Thymus (tissue), 11 donors: ENCODE results near the gene STARD10. TPM values are rescaled to one million over a fixed set of nuclear protein-coding genes. Genes with fewer than 3 reads are reported as not detected.
"Not testable (repeated sequence)": the region's sequence is repeated elsewhere in the genome, so short reads cannot be mapped to it uniquely, and the experiment has no call there.

ENCODE experiments used
- DNase-seq, 9 donors: peaks; one replicate each; pipeline ENCODE4 v3.0.0-alpha.2; 2013; ENCODE audit warnings: low spot score in 9 of 9, low read depth in 6 of 9, missing footprints in 1 of 9
- H3K27ac ChIP-seq, 2 donors: one replicate each; pipeline ENCODE4 v1.5.1; 2013; ENCODE audit warnings: control low read depth in 1 of 2, low read depth in 1 of 2, low read length in 1 of 2, mild to moderate bottlenecking in 1 of 2, moderate library complexity in 1 of 2
- H3K27me3 ChIP-seq, 2 donors: one replicate each; pipeline ENCODE4 v1.5.1; 2013; ENCODE audit warnings: low read length in 1 of 2; ENCODE audit not compliant: control insufficient read depth in 2 of 2, insufficient read depth in 1 of 2
- H3K36me3 ChIP-seq, 2 donors: one replicate each; pipeline ENCODE4 v1.5.1; 2013; ENCODE audit warnings: low read length in 1 of 2, mild to moderate bottlenecking in 1 of 2, moderate library complexity in 1 of 2; ENCODE audit not compliant: control insufficient read depth in 2 of 2, insufficient read depth in 2 of 2
- H3K4me1 ChIP-seq, 2 donors: one replicate each; pipeline ENCODE4 v1.5.1; 2013; ENCODE audit warnings: low read length in 2 of 2; ENCODE audit not compliant: control insufficient read depth in 2 of 2, insufficient read depth in 2 of 2
- H3K4me3 ChIP-seq, 2 donors: one replicate each; pipeline ENCODE4 v1.5.1; 2013; ENCODE audit warnings: low read length in 2 of 2, control low read depth in 1 of 2, mild to moderate bottlenecking in 1 of 2
- H3K9me3 ChIP-seq, 2 donors: one replicate each; pipeline ENCODE4 v1.5.1; 2013; ENCODE audit warnings: low read length in 1 of 2, mild to moderate bottlenecking in 1 of 2; ENCODE audit not compliant: control insufficient read depth in 2 of 2, insufficient read depth in 1 of 2
- WGBS: extraction: QIAGEN DNeasy Blood & Tissue Kit; methylation state at CpG from one replicate; pipeline ENCODE4 v1.1.7; 2013; 5-methylcytosine and 5-hydroxymethylcytosine counted together
- polyA plus RNA-seq: library from polyadenylated mRNA; stranded (reverse); fragments of 200-250 nt; gene quantifications from one replicate; pipeline ENCODE4 v1.2.3, GENCODE V29; 2013
- total RNA-seq: library from RNA; stranded (reverse); fragments of 120-200 nt; gene quantifications from one replicate; pipeline ENCODE4 v1.2.4, GENCODE V29; 2013
- donor health status: healthy.

Gene STARD10
- total and polyA plus RNA-seq, 2 donors, result 39.7 to 41.5 TPM

- not testable (repeated sequence) for DNase-seq, H3K4me3 ChIP-seq
- WGBS, result 100% methylated on average over 1 of the region's 1 CpG
These were observed 12.5 kb upstream of the STARD10 start for GRCh38 chr11:72806378-72806777.

GRCh38 chr11:72805216-72805615 lies 11.4 kb upstream of the STARD10 start:
- H3K4me1 ChIP-seq, result no peaks in the 10 kb centered on the region
- peaks cover 5 to 6% of the 10 kb centered on the region in 2 donors for H3K36me3 ChIP-seq
- no peak overlapping the region for H3K4me3 ChIP-seq
- WGBS, result 90% methylated on average over 6 of the region's 6 CpGs
- DNase-seq, result no peak
- no peaks in the 10 kb centered on the region for H3K27me3 ChIP-seq
- H3K9me3 ChIP-seq, result no peaks in the 10 kb centered on the region
- H3K27ac ChIP-seq, result no peak overlapping the region

More at GRCh38 chr11:72806378-72806777, 12.5 kb upstream of the STARD10 start:
- not testable (repeated sequence) for H3K36me3 ChIP-seq, H3K27me3 ChIP-seq, H3K9me3 ChIP-seq, H3K4me1 ChIP-seq, H3K27ac ChIP-seq

GRCh38 chr11:72802822-72803221 lies 9.0 kb upstream of the STARD10 start:
- H3K4me3 ChIP-seq, result no peak overlapping the region
- no peaks in the 10 kb centered on the region for H3K9me3 ChIP-seq
- 98% methylated on average over 6 of the region's 6 CpGs for WGBS
- no peak for DNase-seq
- H3K27ac ChIP-seq, result no peak overlapping the region
- no peaks in the 10 kb centered on the region for H3K36me3 ChIP-seq
- H3K27me3 ChIP-seq, result no peaks in the 10 kb centered on the region
- H3K4me1 ChIP-seq, result no peaks in the 10 kb centered on the region

GRCh38 chr11:72799441-72799840 lies 5.6 kb upstream of the STARD10 start:
- Histone ChIP-seq H3K4me3 (no peak overlapping the region), H3K27ac (no peak overlapping the region), H3K36me3 (no peaks in the 10 kb centered on the region), H3K4me1 (peaks cover 2 to 5% of the 10 kb centered on the region in 2 donors), H3K9me3 (no peaks in the 10 kb centered on the region), H3K27me3 (no peaks in the 10 kb centered on the region)
- WGBS, result 72% methylated on average over 4 of the region's 4 CpGs
- DNase-seq, result no peak

- Histone ChIP-seq H3K4me3 (no peak overlapping the region), H3K9me3 (no peaks in the 10 kb centered on the region), H3K27me3 (no peaks in the 10 kb centered on the region), H3K4me1 (peaks cover 7 to 11% of the 10 kb centered on the region in 2 donors), H3K27ac (no peak overlapping the region), H3K36me3 (no peaks in the 10 kb centered on the region)
- whole genome bisulfite sequencing, result 98% methylated on average over 4 of the region's 4 CpGs
- DNase-seq, result no peak
These were observed 4.5 kb upstream of the STARD10 start for GRCh38 chr11:72798361-72798760.

- H3K4me1 ChIP-seq, result peaks cover 11 to 23% of the 10 kb centered on the region in 2 donors
- whole genome bisulfite sequencing, result 68% methylated on average over 2 of the region's 2 CpGs
- H3K27ac ChIP-seq, result peak overlapping the region; percentile 64 to 97
- no peak for DNase-seq
- H3K9me3 ChIP-seq, result no peaks in the 10 kb centered on the region
- peak overlapping the region in 1 of 2 donors; percentile 68 for H3K4me3 ChIP-seq
- H3K27me3 ChIP-seq, result no peaks in the 10 kb centered on the region
- no peaks in the 10 kb centered on the region for H3K36me3 ChIP-seq
These were observed 797 bp downstream of the STARD10 start for GRCh38 chr11:72793076-72793424.

- no peak for DNase-seq
- Histone ChIP-seq H3K4me1 (peaks cover 11 to 29% of the 10 kb centered on the region in 2 donors), H3K27ac (no peak overlapping the region), H3K4me3 (no peak overlapping the region), H3K9me3 (no peaks in the 10 kb centered on the region), H3K36me3 (no peaks in the 10 kb centered on the region), H3K27me3 (no peaks in the 10 kb centered on the region)
- 98% methylated on average over 3 of the region's 3 CpGs for WGBS
These were observed 1.3 kb downstream of the STARD10 start for GRCh38 chr11:72792437-72793021.

GRCh38 chr11:72791228-72791627 lies 2.6 kb downstream of the STARD10 start:
- not testable (repeated sequence) for H3K4me3 ChIP-seq, H3K36me3 ChIP-seq, H3K9me3 ChIP-seq, H3K27ac ChIP-seq, H3K27me3 ChIP-seq, DNase-seq
- 96% methylated on average over 7 of the region's 7 CpGs for WGBS
- peaks cover 15 to 42% of the 10 kb centered on the region in 2 donors for H3K4me1 ChIP-seq

- no peak for DNase-seq
- Histone ChIP-seq H3K9me3 (no peaks in the 10 kb centered on the region), H3K4me1 (peaks cover 15 to 39% of the 10 kb centered on the region in 2 donors), H3K36me3 (no peaks in the 10 kb centered on the region), H3K4me3 (no peak overlapping the region), H3K27me3 (no peaks in the 10 kb centered on the region), H3K27ac (no peak overlapping the region)
- 95% methylated on average over 10 of the region's 10 CpGs for WGBS
These were observed 4.2 kb downstream of the STARD10 start for GRCh38 chr11:72789493-72790131.
